Endothelial cell of umbilical vein (primary cell): ENCODE measurements around the gene POLR1B. TPM values are rescaled to one million over a fixed set of nuclear protein-coding genes. Genes with fewer than 3 reads are reported as not detected.
"Not testable (repeated sequence)": the region's sequence is repeated elsewhere in the genome, so short reads cannot be mapped to it uniquely, and the experiment has no call there.

Experiments used
- BruUV-seq: library from RNA; stranded (reverse); fragments of 400-500 nt; replicated peaks from 2 replicates; lab custom pipeline; 2021; lab: Mats Ljungman, UMichigan
- CTCF ChIA-PET: fragments of 300-600, 350-600 bp; sonication (Branson Sonifier 250); formaldehyde crosslinking; loops from one replicate; lab custom pipeline; 2021; ENCODE audit warnings: antibody characterized with exemption, inconsistent platforms; lab: Charles Lee
- POLR2A ChIA-PET: fragments of 300-600, 350-600 bp; sonication (Branson Sonifier 250); formaldehyde crosslinking; loops from one replicate; lab custom pipeline; 2021; ENCODE audit warnings: antibody characterized with exemption, inconsistent platforms; lab: Charles Lee
- DNase-seq: peaks from one replicate; pipeline ENCODE4 v3.0.0-alpha.2; 2011; ENCODE audit warnings: low read depth, low spot score
- FAIRE-seq: peaks from 2 replicates; lab custom pipeline; 2011; peaks lifted over from hg19 to GRCh38; lab: Jason Lieb, UNC
- H2AFZ ChIP-seq: 2 replicates; pipeline ENCODE4 v1.6.0; 2012; ENCODE audit warnings: low read depth, low read length, control low read depth, inconsistent platforms
- H3K27ac ChIP-seq: 2 replicates; pipeline ENCODE4 v1.5.1; 2011; ENCODE audit warnings: low read depth, mild to moderate bottlenecking, control low read depth, low read length, moderate library complexity; ENCODE audit not compliant: insufficient read depth
- H3K27me3 ChIP-seq, 2 experiments: 2 replicates each; pipeline versions ENCODE4 v1.6.0 to v1.6.1; 2011; ENCODE audit warnings: low read length in 2 of 2, mixed read lengths in 1 of 2; ENCODE audit not compliant: control insufficient read depth in 2 of 2, insufficient read depth in 2 of 2
- H3K36me3 ChIP-seq, 2 experiments: 2 replicates in 1 of 2; 3 replicates in 1 of 2; pipeline ENCODE4 v1.5.1; 2011; ENCODE audit warnings: low read length in 2 of 2, mild to moderate bottlenecking in 1 of 2, moderate library complexity in 1 of 2; ENCODE audit not compliant: control insufficient read depth in 2 of 2, insufficient read depth in 2 of 2; ENCODE audit errors: extremely low read depth in 1 of 2
- H3K4me1 ChIP-seq: 3 replicates; pipeline ENCODE4 v1.5.1; 2011; ENCODE audit warnings: mild to moderate bottlenecking, low read length; ENCODE audit not compliant: control insufficient read depth, insufficient read depth; ENCODE audit errors: extremely low read depth
- H3K4me2 ChIP-seq: 2 replicates; pipeline ENCODE4 v1.6.1; 2011; ENCODE audit warnings: low read length, control low read depth, mixed read lengths; ENCODE audit not compliant: insufficient read depth
- H3K4me3 ChIP-seq, 3 experiments: fragments of 200-600 bp in 1 of 3; sonication (generic), shearing (Covaris generic) in 1 of 3; replicated peaks in 1 of 3; 2 replicates each; pipeline ENCODE4 v1.5.1; 2011 to 2016; ENCODE audit warnings: control low read depth in 3 of 3, low read length in 3 of 3, mild to moderate bottlenecking in 2 of 3, inconsistent platforms in 1 of 3, low read depth in 1 of 3, moderate library complexity in 1 of 3; ENCODE audit not compliant: insufficient read depth in 1 of 3
- H3K79me2 ChIP-seq: 2 replicates; pipeline ENCODE4 v1.6.0; 2012; ENCODE audit warnings: low read length, inconsistent platforms; ENCODE audit not compliant: control insufficient read depth, insufficient read depth
- H3K9ac ChIP-seq: replicated peaks from 2 replicates; pipeline ENCODE3; 2011; ENCODE audit warnings: low read length, control low read depth; ENCODE audit not compliant: insufficient read depth; ENCODE audit errors: extremely low read depth
- H3K9me1 ChIP-seq: replicated peaks from 3 replicates; pipeline ENCODE4 v1.6.0; 2011; ENCODE audit warnings: mild to moderate bottlenecking, low read length; ENCODE audit not compliant: control insufficient read depth, insufficient read depth; ENCODE audit errors: extremely low read depth
- H3K9me3 ChIP-seq: replicated peaks from 2 replicates; pipeline ENCODE4 v1.5.1; 2012; ENCODE audit warnings: low read length, inconsistent platforms; ENCODE audit not compliant: control insufficient read depth, insufficient read depth
- H4K20me1 ChIP-seq: replicated peaks from 2 replicates; pipeline ENCODE3; 2011; ENCODE audit warnings: mild to moderate bottlenecking, low read length; ENCODE audit not compliant: control insufficient read depth, insufficient read depth; ENCODE audit errors: extremely low read depth
- EZH2 ChIP-seq: IDR thresholded peaks from 2 replicates; pipeline ENCODE4 v1.6.1; 2012; ENCODE audit warnings: borderline replicate concordance, low read depth, mild to moderate bottlenecking, moderate library complexity, low read length, inconsistent platforms; ENCODE audit not compliant: severe bottlenecking
- FOS ChIP-seq: IDR thresholded peaks from 2 replicates; pipeline ENCODE4 v1.6.1; 2011; ENCODE audit warnings: mild to moderate bottlenecking, low read length, moderate library complexity, borderline replicate concordance; ENCODE audit not compliant: insufficient read depth
- GATA2 ChIP-seq: IDR thresholded peaks from 2 replicates; pipeline ENCODE4 v1.7.0; 2011; ENCODE audit warnings: low read depth, mild to moderate bottlenecking, moderate library complexity, mixed read lengths, low read length; ENCODE audit not compliant: insufficient read length, insufficient read depth
- JUN ChIP-seq: IDR thresholded peaks from 2 replicates; pipeline ENCODE4 v1.6.1; 2011; ENCODE audit warnings: borderline replicate concordance, low read depth; ENCODE audit not compliant: insufficient read length, insufficient read depth
- MYC ChIP-seq: IDR thresholded peaks from one replicate; pipeline ENCODE4 v1.6.1; 2011; ENCODE audit warnings: mild to moderate bottlenecking, low read depth, low read length
- POLR2A ChIP-seq: IDR thresholded peaks from 2 replicates; pipeline ENCODE4 v1.6.1; 2012; ENCODE audit warnings: low read depth, mild to moderate bottlenecking, control low read depth, low read length
- POLR2AphosphoS5 ChIP-seq: IDR thresholded peaks from 2 replicates; pipeline ENCODE4 v1.6.1; 2012; ENCODE audit warnings: low read depth, mild to moderate bottlenecking, control low read depth, low read length, moderate library complexity; ENCODE audit not compliant: insufficient read depth
- dilution Hi-C: fragments of 300-500 bp; cut with MboI; formaldehyde crosslinking; loops from one replicate; pipeline ENCODE4 v1.15.0; 2019; ENCODE audit warnings: low sequenced_read_pairs; ENCODE audit not compliant: extremely low pct_ligation_motif_present
- intact Hi-C: fragments of 100-400 bp; cut with micrococcal nuclease; formaldehyde crosslinking; loops from one replicate; pipeline ENCODE4 v1.10.0; 2022
- polyA plus RNA-seq, 4 experiments: library from polyadenylated mRNA; depleted of rRNA in 3 of 4; stranded (reverse) in 3 of 4; unstranded in 1 of 4; fragments of >200 nt; gene quantifications; 2 replicates each; pipeline versions ENCODE4 v1.2.1 to v1.2.3, GENCODE V29; 2011 to 2012; ENCODE audit warnings: missing spikeins in 1 of 4
- total RNA-seq: library from RNA; stranded (reverse); gene quantifications from 2 replicates; pipeline ENCODE4 v1.2.3, GENCODE V29; 2021
- TF ChIP-seq, protein P1 (sequence below), 2 donors: IDR thresholded peaks; 1 replicate in 1 of 2; 2 replicates in 1 of 2; pipeline ENCODE4 v1.5.1; 2011; ENCODE audit warnings: low read length in 2 of 2, mild to moderate bottlenecking in 2 of 2, moderate library complexity in 2 of 2, control low read depth in 1 of 2, inconsistent platforms in 1 of 2, low read depth in 1 of 2; ENCODE audit not compliant: insufficient read depth in 1 of 2; ENCODE audit errors: extremely low read depth in 1 of 2
- TF ChIP-seq, protein P2 (sequence below): IDR thresholded peaks from 2 replicates; pipeline ENCODE4 v1.6.1; 2011; ENCODE audit not compliant: insufficient read depth, insufficient read length

Gene POLR1B
- total and polyA plus RNA-seq, 2 donors (not counting 3 experiments of a cell fraction or from before 2014, with no cell fraction given), result 12.2 to 28.9 TPM

GRCh38 chr2:112566104-112566503 is 23.8 kb downstream of the POLR1B start:
- no peaks in the 10 kb centered on the region for H3K79me2 ChIP-seq
- no TSS peak for BruUV-seq
- H2AFZ ChIP-seq, result no peak overlapping the region
- no peaks in the 10 kb centered on the region for H3K27me3 ChIP-seq
- ChIA-PET POLR2A (no interaction called here), CTCF (interaction anchor here (1.1 to 1.5 kb wide), 3 partner anchors 8 to 444 kb away, joined by 3 read pairs; no protein-coding TSS in a partner anchor)
- TF ChIP-seq POLR2A (no peak), JUN (no peak), POLR2AphosphoS5 (no peak), GATA2 (no peak), FOS (no peak), EZH2 (no peak), MYC (no peak)
- TF ChIP-seq, protein P1, sequence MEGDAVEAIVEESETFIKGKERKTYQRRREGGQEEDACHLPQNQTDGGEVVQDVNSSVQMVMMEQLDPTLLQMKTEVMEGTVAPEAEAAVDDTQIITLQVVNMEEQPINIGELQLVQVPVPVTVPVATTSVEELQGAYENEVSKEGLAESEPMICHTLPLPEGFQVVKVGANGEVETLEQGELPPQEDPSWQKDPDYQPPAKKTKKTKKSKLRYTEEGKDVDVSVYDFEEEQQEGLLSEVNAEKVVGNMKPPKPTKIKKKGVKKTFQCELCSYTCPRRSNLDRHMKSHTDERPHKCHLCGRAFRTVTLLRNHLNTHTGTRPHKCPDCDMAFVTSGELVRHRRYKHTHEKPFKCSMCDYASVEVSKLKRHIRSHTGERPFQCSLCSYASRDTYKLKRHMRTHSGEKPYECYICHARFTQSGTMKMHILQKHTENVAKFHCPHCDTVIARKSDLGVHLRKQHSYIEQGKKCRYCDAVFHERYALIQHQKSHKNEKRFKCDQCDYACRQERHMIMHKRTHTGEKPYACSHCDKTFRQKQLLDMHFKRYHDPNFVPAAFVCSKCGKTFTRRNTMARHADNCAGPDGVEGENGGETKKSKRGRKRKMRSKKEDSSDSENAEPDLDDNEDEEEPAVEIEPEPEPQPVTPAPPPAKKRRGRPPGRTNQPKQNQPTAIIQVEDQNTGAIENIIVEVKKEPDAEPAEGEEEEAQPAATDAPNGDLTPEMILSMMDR (IDR thresholded peaks at IDR 0.05; ENCODE audit: extremely low read depth in 1 of 2, insufficient read depth in 1 of 2, low read depth in 1 of 2, low read length in 2 of 2), result no peak
- TF ChIP-seq, protein P2, sequence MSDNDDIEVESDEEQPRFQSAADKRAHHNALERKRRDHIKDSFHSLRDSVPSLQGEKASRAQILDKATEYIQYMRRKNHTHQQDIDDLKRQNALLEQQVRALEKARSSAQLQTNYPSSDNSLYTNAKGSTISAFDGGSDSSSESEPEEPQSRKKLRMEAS, result no peak
- H3K4me3 ChIP-seq, result no peak overlapping the region
- no peak for DNase-seq
- FAIRE-seq, result no peak
- dilution Hi-C loops (no loop called here), intact Hi-C loops (no loop called here)
- no peak overlapping the region for H3K27ac ChIP-seq
- no peaks in the 10 kb centered on the region for H3K4me1 ChIP-seq
- no peak overlapping the region for H3K4me2 ChIP-seq
- H4K20me1 ChIP-seq, result no peaks in the 10 kb centered on the region
- no peaks in the 10 kb centered on the region for H3K9me3 ChIP-seq
- no peak overlapping the region for H3K9ac ChIP-seq
- no peaks in the 10 kb centered on the region for H3K9me1 ChIP-seq
- H3K36me3 ChIP-seq, result peaks cover 13 to 16% of the 10 kb centered on the region in 2 experiments

DNA sequence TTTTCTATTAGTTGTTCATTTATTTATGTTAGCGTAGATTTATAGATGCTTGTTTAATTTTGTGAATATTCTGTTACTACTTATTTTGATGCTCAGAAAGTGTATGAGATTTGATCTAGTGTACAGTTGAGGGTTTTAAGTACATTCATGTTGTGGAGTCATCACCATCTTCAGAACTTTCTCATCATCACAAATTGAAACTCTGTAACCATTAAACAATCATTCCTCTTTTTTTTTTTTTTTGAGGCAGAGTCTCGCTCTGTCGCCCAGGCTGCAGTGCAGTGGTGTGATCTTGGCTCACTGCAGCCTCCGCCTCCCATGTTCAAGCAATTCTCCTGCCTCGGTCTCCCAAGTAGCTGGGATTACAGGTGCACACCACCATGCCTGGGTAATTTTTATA is 24.2 kb downstream of the POLR1B start:
- POLR2A ChIA-PET, intact Hi-C loops, H3K4me3 ChIP-seq, FAIRE-seq, BruUV-seq, H2AFZ ChIP-seq, H3K4me1 ChIP-seq, H4K20me1 ChIP-seq, H3K9ac ChIP-seq, dilution Hi-C loops, H3K27me3 ChIP-seq, H3K27ac ChIP-seq, H3K4me2 ChIP-seq, DNase-seq, H3K79me2 ChIP-seq, H3K9me3 ChIP-seq, H3K9me1 ChIP-seq: not testable (repeated sequence)
- peaks cover 13 to 18% of the 10 kb centered on the region in 2 experiments for H3K36me3 ChIP-seq
- CTCF ChIA-PET, result interaction anchor here (1.2 to 1.5 kb wide), 2 partner anchors 160 to 445 kb away, joined by 3 read pairs; no protein-coding TSS in a partner anchor
